Gastrocnemius medialis (tissue), 4 donors: ENCODE data around the gene TMEM181. TPM values are rescaled to one million over a fixed set of nuclear protein-coding genes. Genes with fewer than 3 reads are reported as not detected.
A peak's percentile ranks its signal among the peaks of the same experiment; 100 is the strongest.
"Not testable (repeated sequence)": the region's sequence is repeated elsewhere in the genome, so short reads cannot be mapped to it uniquely, and the experiment has no call there.

ENCODE experiments used
- ATAC-seq, 2 donors: fragments of 150-250 bp; one replicate each; pipeline ENCODE4 v1.9.1; 2016
- DNase-seq, 2 donors: peaks; one replicate each; pipeline ENCODE4 v3.0.0-alpha.2; 2019
- H3K27ac ChIP-seq, 4 donors: fragments of 200-600 bp; sonication (generic); 1 replicate in 1 of 4; 2 replicates in 3 of 4; pipeline ENCODE4 v1.5.1; 2016 to 2018; ENCODE audit warnings: mild to moderate bottlenecking in 2 of 4, moderate library complexity in 1 of 4
- H3K27me3 ChIP-seq, 3 donors: fragments of 200-600 bp; sonication (generic) in 2 of 3; 1 replicate in 1 of 3; 2 replicates in 2 of 3; pipeline versions ENCODE4 v1.5.1 to v1.6.0; 2016 to 2019; ENCODE audit warnings: mild to moderate bottlenecking in 1 of 3, moderate library complexity in 1 of 3
- H3K36me3 ChIP-seq, 2 donors: fragments of 200-600 bp; sonication (generic) in 1 of 2; one replicate each; pipeline ENCODE4 v1.5.1; 2017 to 2018
- H3K4me1 ChIP-seq, 2 donors: fragments of 200-600 bp; sonication (generic) in 1 of 2; one replicate each; pipeline ENCODE4 v1.5.1; 2016 to 2017; ENCODE audit warnings: mild to moderate bottlenecking in 2 of 2
- H3K4me3 ChIP-seq, 4 donors: fragments of 200-600 bp; sonication (generic) in 3 of 4; 1 replicate in 1 of 4; 2 replicates in 3 of 4; pipeline ENCODE4 v1.5.1; 2016 to 2019; ENCODE audit warnings: mild to moderate bottlenecking in 2 of 4
- H3K9me3 ChIP-seq, 3 donors: fragments of 200-600 bp; sonication (generic) in 2 of 3; 1 replicate in 1 of 3; 2 replicates in 2 of 3; pipeline ENCODE4 v1.5.1; 2016 to 2019
- POLR2A ChIP-seq, 2 donors: fragments of 450-650 bp; IDR thresholded peaks; one replicate each; pipeline ENCODE4 v1.6.1; 2017; ENCODE audit warnings: antibody characterized with exemption in 2 of 2, mild to moderate bottlenecking in 2 of 2, moderate library complexity in 2 of 2
- in situ Hi-C, 4 donors: fragments of 200-750 bp; cut with MboI; loops; one replicate each; pipeline versions ENCODE4 v1.15.0 to v1.8.0; 2017; ENCODE audit warnings: low sequenced_read_pairs in 4 of 4
- intact Hi-C: fragments of 100-400 bp; cut with DNase I; formaldehyde crosslinking; loops from one replicate; pipeline ENCODE4 v1.15.1; 2023; ENCODE audit warnings: low total_unique reads
- total RNA-seq, 4 donors: library from RNA; depleted of rRNA; stranded (reverse); fragments of >200 nt; gene quantifications; one replicate each; pipeline versions ENCODE4 v1.1.0 to v1.2.3, GENCODE V29; 2016
- TF ChIP-seq, protein P1 (sequence below), 5 experiments: fragments of 450-650 bp in 3 of 5; fragments of 200-600 bp in 2 of 5; sonication (generic) in 2 of 5; IDR thresholded peaks in 4 of 5; conservative IDR thresholded peaks in 1 of 5; 1 replicate in 4 of 5; 2 replicates in 1 of 5; pipeline ENCODE4 v1.5.1; 2016 to 2019; ENCODE audit warnings: antibody characterized with exemption in 5 of 5, mild to moderate bottlenecking in 3 of 5, moderate library complexity in 3 of 5

The TMEM181 gene
- total RNA-seq, 4 donors from 2014 or later: 12.1 to 17.9 (median 12.9) TPM

DNA sequence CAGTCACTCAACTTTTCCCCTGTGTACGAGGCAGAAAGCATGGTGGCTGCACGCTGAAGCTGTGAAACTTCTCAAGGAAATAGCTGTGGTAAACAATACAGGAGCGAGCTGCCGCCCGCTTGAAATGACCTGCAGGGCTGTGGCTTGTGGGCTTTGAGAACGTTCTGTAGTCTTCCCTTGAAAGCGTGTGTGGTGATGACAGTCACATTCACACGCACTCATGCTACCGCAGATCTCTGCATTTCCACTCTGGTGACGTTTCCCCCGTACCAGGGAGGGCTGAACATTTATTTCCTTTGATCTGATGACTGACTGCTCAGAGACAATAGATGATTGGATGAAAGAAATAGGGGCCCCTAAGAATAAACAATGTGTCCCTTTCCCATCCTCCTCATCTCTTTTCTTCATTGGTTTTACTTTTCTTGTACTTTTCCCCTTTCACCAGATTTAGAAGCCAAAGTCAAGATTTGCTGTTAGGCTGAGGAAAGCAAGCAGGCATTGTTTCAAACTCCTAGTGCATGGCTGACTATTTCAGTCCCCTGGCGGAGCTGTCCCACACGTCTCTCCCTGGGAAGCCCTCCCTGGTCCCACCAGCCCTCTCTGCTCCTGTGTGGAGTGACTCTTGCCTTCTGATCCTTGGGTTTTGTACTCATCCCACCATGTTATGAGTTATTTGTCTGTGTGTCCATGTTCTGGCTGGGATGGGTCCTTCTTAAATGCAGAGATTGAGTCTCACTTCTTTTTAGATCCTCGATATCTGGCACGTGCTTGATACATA, 93.9 kb downstream of the TMEM181 start:
- ATAC-seq: no peak
- no peak for TF ChIP-seq POLR2A (IDR thresholded peaks at IDR 0.05)
- TF ChIP-seq, protein P1, sequence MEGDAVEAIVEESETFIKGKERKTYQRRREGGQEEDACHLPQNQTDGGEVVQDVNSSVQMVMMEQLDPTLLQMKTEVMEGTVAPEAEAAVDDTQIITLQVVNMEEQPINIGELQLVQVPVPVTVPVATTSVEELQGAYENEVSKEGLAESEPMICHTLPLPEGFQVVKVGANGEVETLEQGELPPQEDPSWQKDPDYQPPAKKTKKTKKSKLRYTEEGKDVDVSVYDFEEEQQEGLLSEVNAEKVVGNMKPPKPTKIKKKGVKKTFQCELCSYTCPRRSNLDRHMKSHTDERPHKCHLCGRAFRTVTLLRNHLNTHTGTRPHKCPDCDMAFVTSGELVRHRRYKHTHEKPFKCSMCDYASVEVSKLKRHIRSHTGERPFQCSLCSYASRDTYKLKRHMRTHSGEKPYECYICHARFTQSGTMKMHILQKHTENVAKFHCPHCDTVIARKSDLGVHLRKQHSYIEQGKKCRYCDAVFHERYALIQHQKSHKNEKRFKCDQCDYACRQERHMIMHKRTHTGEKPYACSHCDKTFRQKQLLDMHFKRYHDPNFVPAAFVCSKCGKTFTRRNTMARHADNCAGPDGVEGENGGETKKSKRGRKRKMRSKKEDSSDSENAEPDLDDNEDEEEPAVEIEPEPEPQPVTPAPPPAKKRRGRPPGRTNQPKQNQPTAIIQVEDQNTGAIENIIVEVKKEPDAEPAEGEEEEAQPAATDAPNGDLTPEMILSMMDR (IDR thresholded peaks at IDR 0.05 in 4 of 5, conservative IDR thresholded peaks at IDR 0.05 in 1 of 5): no peak
- DNase-seq: no peak
- peak overlapping the region; percentile 87 to 96 (median 91) for H3K27ac ChIP-seq
- peaks cover 20 to 26% of the 10 kb centered on the region in 2 donors for H3K4me1 ChIP-seq
- no peak overlapping the region for H3K4me3 ChIP-seq
- no peaks in the 10 kb centered on the region for H3K27me3 ChIP-seq
- no peaks in the 10 kb centered on the region for H3K36me3 ChIP-seq
- intact Hi-C loops (loop anchor here (10.0 kb wide), 1 partner anchor 881 kb away; no protein-coding TSS in a partner anchor), in situ Hi-C loops (no loop called here)
- H3K9me3 ChIP-seq: no peaks in the 10 kb centered on the region

DNA sequence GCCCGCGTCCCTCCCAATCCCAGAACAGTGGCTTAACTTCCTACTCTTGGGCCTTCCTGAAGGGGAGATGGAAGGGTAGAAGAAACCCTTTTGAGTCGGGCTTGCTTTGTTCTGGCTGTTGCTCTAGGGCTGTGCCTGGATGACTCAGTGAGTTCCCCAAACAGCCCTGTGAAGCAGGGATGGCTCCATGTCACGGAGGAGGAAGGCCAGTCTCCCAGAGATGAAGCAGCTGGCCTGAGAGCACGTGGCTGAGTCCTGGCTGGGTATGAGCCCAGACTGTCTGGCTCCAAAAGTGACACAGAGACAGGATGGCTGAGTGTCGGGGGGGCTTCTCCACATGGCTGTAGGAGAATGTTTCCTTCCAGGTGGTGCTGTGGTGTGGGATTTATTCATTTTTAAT, 94.6 kb downstream of the TMEM181 start:
- Histone ChIP-seq H3K9me3 (no peaks in the 10 kb centered on the region), H3K4me1 (peaks cover 16 to 20% of the 10 kb centered on the region in 2 donors), H3K27ac (peak overlapping the region; percentile 87 to 96 (median 91)), H3K36me3 (no peaks in the 10 kb centered on the region), H3K4me3 (peak overlapping the region in 1 of 4 donors; percentile 13), H3K27me3 (no peaks in the 10 kb centered on the region)
- ATAC-seq (peak; percentile 90 to 94), DNase-seq (peak; percentile 90 to 93)
- TF ChIP-seq POLR2A (IDR thresholded peaks at IDR 0.05): peak in 1 of 2 donors; percentile 19
- TF ChIP-seq, protein P1 (IDR thresholded peaks at IDR 0.05 in 4 of 5, conservative IDR thresholded peaks at IDR 0.05 in 1 of 5): no peak
- in situ Hi-C loops: no loop called here
- intact Hi-C loops: loop anchor here (10.0 kb wide), 1 partner anchor 880 kb away; no protein-coding TSS in a partner anchor

DNA sequence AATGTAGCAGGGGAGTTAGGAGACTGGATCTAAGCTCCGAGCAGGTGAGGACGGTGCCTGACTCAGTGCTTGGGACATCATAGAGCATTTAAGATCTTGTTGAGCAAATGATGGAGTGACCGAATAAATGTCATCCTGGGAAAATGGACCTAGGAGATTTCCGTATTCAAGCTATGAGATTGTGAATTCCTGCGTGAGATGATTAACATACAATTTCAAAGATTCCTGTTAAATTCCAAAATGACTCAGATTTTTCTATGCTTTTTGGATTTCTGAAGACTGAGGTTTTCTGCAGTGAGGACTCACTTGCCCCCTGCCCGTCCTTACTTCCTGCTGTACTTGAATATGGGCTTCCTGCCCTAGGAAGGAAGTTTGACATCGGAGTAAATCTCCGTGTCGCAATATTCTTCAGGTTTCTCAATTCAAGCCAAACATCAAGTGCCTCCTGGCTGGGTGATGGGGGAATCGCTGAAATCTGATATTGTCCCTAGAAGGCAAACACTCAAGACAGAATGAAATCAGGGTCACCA, 95.1 kb downstream of the TMEM181 start:
- intact Hi-C loops (loop anchor here (1.0 to 10.0 kb wide), 4 partner anchors 8 to 880 kb away; no protein-coding TSS in a partner anchor), in situ Hi-C loops (no loop called here)
- DNase-seq: peak; percentile 64 to 81
- H3K9me3 ChIP-seq: no peaks in the 10 kb centered on the region
- no peak for TF ChIP-seq POLR2A (IDR thresholded peaks at IDR 0.05)
- TF ChIP-seq, protein P1 (IDR thresholded peaks at IDR 0.05 in 4 of 5, conservative IDR thresholded peaks at IDR 0.05 in 1 of 5): no peak
- H3K4me3 ChIP-seq: peak overlapping the region in 1 of 4 donors; percentile 13
- H3K27me3 ChIP-seq: no peaks in the 10 kb centered on the region
- H3K4me1 ChIP-seq: peaks cover 16 to 20% of the 10 kb centered on the region in 2 donors
- peak overlapping the region; percentile 87 to 96 (median 91) for H3K27ac ChIP-seq
- H3K36me3 ChIP-seq: no peaks in the 10 kb centered on the region
- peak; percentile 86 to 87 for ATAC-seq

DNA sequence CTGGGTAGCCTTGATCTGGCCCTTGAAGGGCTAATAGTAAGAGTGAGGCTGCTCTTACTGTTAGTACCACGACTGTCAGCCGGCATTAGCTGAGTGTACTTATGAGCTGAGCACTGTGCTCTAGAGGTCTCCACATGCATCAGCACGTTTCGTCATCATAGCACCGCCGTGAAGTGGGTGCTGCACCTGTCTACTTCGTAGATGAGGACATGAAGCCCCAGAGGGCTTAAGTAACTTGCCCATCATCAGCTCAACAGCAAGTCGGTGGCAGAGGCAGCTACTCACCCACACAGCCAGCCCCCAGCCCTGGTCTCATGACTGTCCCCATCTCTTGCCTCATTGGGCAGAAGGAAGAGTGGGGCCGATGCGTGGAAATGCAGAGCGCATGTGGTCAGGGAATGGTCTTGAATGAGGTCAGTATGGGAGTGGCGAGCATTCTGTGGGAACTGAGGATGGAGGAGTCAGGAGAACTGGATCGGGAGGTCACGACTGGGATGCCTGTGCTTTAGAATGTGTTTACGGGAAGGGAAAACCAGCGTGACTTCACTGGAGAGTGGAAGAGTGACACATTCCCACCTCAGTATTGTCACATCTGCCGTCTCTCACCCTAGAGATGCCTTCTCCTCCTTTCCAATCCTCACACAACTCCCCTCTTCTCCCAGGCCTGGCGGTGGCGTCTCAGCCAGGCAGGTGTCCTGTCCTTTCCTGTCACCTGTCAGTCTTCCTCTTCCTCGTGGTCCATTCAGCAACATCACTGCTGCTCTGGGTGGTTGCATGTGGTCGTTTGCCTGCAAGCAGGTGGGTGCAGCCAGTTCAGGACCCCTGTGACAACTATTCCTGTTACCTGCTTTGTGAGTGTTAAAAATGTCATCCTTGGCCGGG, 95.9 kb downstream of the TMEM181 start:
- ATAC-seq (peak; percentile 25), DNase-seq (peak in 1 of 2 donors; percentile 56)
- Histone ChIP-seq H3K4me3 (peak overlapping the region in 1 of 4 donors; percentile 13), H3K27me3 (no peaks in the 10 kb centered on the region), H3K9me3 (no peaks in the 10 kb centered on the region), H3K27ac (peak overlapping the region; percentile 87 to 96 (median 91)), H3K36me3 (no peaks in the 10 kb centered on the region), H3K4me1 (peaks cover 16 to 20% of the 10 kb centered on the region in 2 donors)
- in situ Hi-C loops (no loop called here), intact Hi-C loops (loop anchor here (1.0 to 10.0 kb wide), 4 partner anchors 7 to 879 kb away; no protein-coding TSS in a partner anchor)
- TF ChIP-seq, protein P1 (IDR thresholded peaks at IDR 0.05 in 4 of 5, conservative IDR thresholded peaks at IDR 0.05 in 1 of 5): no peak
- TF ChIP-seq POLR2A (IDR thresholded peaks at IDR 0.05): no peak

DNA sequence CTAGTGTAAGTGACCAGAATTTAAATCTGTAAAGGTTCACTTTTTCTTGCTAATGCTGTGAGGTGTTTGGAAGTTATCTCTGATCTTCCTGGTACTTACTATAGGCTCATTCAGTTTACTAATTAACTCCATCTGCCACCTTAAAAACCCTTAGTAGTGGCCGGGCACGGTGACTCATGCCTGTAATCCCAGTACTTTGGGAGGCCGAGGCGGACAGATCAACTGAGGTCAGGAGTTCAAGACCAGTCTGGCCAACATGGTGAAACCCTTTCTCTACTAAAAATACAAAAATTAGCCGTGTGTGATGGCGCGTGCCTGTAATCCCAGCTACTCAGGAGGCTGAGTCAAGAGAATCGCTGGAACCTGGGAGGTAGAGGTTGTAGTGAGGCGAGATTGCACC, 97.1 kb downstream of the TMEM181 start:
- H3K36me3 ChIP-seq, H3K27ac ChIP-seq, H3K27me3 ChIP-seq, DNase-seq, in situ Hi-C loops, H3K9me3 ChIP-seq, ATAC-seq, H3K4me3 ChIP-seq: not testable (repeated sequence)
- intact Hi-C loops: loop anchor here (10.0 kb wide), 1 partner anchor 878 kb away; no protein-coding TSS in a partner anchor
- peaks cover 16 to 20% of the 10 kb centered on the region in 2 donors for H3K4me1 ChIP-seq
